SK-N-MC (cell line): ENCODE measurements around the gene METTL16.

Source experiments
- EZH2 ChIP-seq: fragments of 200-600 bp; sonication (generic); IDR thresholded peaks from one replicate; pipeline ENCODE4 v1.6.1; 2017; ENCODE audit warnings: antibody characterized with exemption
- POLR2AphosphoS5 ChIP-seq: IDR thresholded peaks from 2 replicates; pipeline ENCODE4 v1.6.1; 2012; ENCODE audit warnings: mild to moderate bottlenecking, low read depth, low read length, borderline replicate concordance

DNA sequence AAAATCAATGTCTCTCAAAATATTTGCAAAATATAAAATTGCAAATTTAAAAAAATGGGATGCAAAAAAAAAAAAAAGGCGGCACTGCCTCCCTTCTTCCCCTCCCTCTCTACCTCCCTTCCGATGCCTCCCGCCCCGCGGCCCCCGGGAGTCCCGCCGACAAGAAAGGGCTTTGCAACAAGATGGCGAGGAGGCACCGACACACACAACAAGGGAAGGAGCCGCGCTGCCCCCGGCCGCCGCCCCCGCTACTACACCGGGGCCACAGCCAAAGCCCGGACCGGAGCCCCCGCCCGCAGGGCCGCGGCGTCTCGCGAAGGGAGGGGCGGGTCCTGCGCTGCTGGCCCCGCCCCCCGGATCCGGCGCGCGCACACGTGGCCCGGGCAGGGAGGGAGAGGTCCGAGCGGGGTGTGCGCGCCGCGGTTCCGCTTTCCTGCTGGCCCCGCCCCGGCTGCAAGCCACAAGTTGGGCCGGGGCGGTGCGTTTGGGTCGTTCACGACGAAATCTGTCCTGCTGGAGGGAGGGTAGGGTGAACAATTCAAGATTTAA lies 110.7 kb downstream of the METTL16 start, which contains the start of gene MNT:
- TF ChIP-seq EZH2: no peak
- peak; percentile 48; the same call in 1 of the 2 replicates for TF ChIP-seq POLR2AphosphoS5
